SK-N-SH (cell line): ENCODE measurements around the gene CHRM4. TPM values are rescaled to one million over a fixed set of nuclear protein-coding genes. Genes with fewer than 3 reads are reported as not detected.

Experiments used
- CTCF ChIA-PET: fragments of 300-600, 350-600 bp; formaldehyde crosslinking; extraction: SDS; loops from one replicate; lab custom pipeline; 2021; lab: Yijun Ruan, JAX
- POLR2A ChIA-PET: fragments of 350-600 bp; sonication (Branson Sonifier 250); formaldehyde crosslinking; extraction: SDS; loops from one replicate; lab custom pipeline; 2020; ENCODE audit warnings: antibody characterized with exemption, inconsistent platforms; lab: Yijun Ruan, JAX
- DNase-seq: peaks from one replicate; pipeline ENCODE4 v3.0.0; 2012
- H2AFZ ChIP-seq: fragments of 200-600 bp; sonication (generic); 2 replicates; pipeline ENCODE4 v1.8.1; 2016; ENCODE audit warnings: antibody characterized with exemption, mild to moderate bottlenecking, low read depth
- H3F3A ChIP-seq: fragments of 200-600 bp; sonication (generic); replicated peaks from 2 replicates; pipeline ENCODE3; 2016; ENCODE audit warnings: antibody characterized with exemption, mild to moderate bottlenecking; ENCODE audit not compliant: insufficient read depth
- H3K27ac ChIP-seq, 2 experiments: fragments of 200-500 bp in 1 of 2; fragments of 200-600 bp in 1 of 2; sonication (Bioruptor generic) in 1 of 2; sonication (generic), shearing (Covaris generic) in 1 of 2; 2 replicates each; pipeline versions ENCODE4 v1.5.1 to v1.6.1; 2014 to 2016; ENCODE audit warnings: low read depth in 2 of 2, inconsistent platforms in 1 of 2, low read length in 1 of 2, mild to moderate bottlenecking in 1 of 2, mixed read lengths in 1 of 2
- H3K27me3 ChIP-seq: fragments of 200-600 bp; sonication (generic), shearing (Covaris generic); 2 replicates; pipeline ENCODE4 v1.6.1; 2016; ENCODE audit warnings: mixed run types; ENCODE audit not compliant: insufficient read depth
- H3K36me3 ChIP-seq, 2 experiments: fragments of 200-500 bp in 1 of 2; fragments of 200-600 bp in 1 of 2; sonication (Bioruptor generic) in 1 of 2; sonication (generic) in 1 of 2; replicated peaks in 1 of 2; 2 replicates each; pipeline versions ENCODE3 to v1.5.1; 2014 to 2016; ENCODE audit warnings: low read length in 1 of 2, mild to moderate bottlenecking in 1 of 2; ENCODE audit not compliant: insufficient read depth in 2 of 2, control insufficient read depth in 1 of 2
- H3K4me1 ChIP-seq, 2 experiments: fragments of 200-500 bp in 1 of 2; fragments of 200-600 bp in 1 of 2; sonication (Bioruptor generic) in 1 of 2; sonication (generic), shearing (Covaris generic) in 1 of 2; 2 replicates each; pipeline versions ENCODE4 v1.5.1 to v1.6.1; 2014 to 2016; ENCODE audit warnings: low read depth in 1 of 2, low read length in 1 of 2, mixed run types in 1 of 2; ENCODE audit not compliant: insufficient read depth in 2 of 2, control insufficient read depth in 1 of 2
- H3K4me2 ChIP-seq: fragments of 200-600 bp; sonication (generic), shearing (Covaris generic); 2 replicates; pipeline ENCODE4 v1.6.1; 2017; ENCODE audit warnings: mixed run types
- H3K4me3 ChIP-seq, 2 experiments: fragments of 200-500 bp in 1 of 2; fragments of 200-600 bp in 1 of 2; sonication (Bioruptor generic) in 1 of 2; sonication (generic), shearing (Covaris generic) in 1 of 2; 2 replicates each; pipeline versions ENCODE4 v1.5.1 to v1.8.1; 2014 to 2016; ENCODE audit warnings: low read depth in 2 of 2, inconsistent platforms in 1 of 2, low read length in 1 of 2, mild to moderate bottlenecking in 1 of 2, mixed read lengths in 1 of 2, moderate library complexity in 1 of 2
- H3K79me2 ChIP-seq: fragments of 200-600 bp; sonication (generic); 2 replicates; pipeline ENCODE4 v1.8.1; 2017; ENCODE audit warnings: mild to moderate bottlenecking; ENCODE audit not compliant: insufficient read depth
- H3K9ac ChIP-seq: fragments of 200-600 bp; sonication (generic); 2 replicates; pipeline ENCODE4 v1.6.1; 2017; ENCODE audit warnings: mixed run types
- H3K9me2 ChIP-seq: fragments of 200-600 bp; sonication (generic); 2 replicates; pipeline ENCODE4 v1.6.1; 2017; ENCODE audit warnings: mixed run types
- H3K9me3 ChIP-seq: fragments of 200-600 bp; sonication (generic); 2 replicates; pipeline ENCODE4 v1.6.1; 2017; ENCODE audit warnings: mixed run types, mild to moderate bottlenecking, moderate library complexity
- H4K20me1 ChIP-seq: fragments of 200-600 bp; sonication (generic); 2 replicates; pipeline ENCODE4 v1.6.1; 2017; ENCODE audit warnings: mild to moderate bottlenecking, mixed run types; ENCODE audit not compliant: insufficient read depth
- FOSL2 ChIP-seq: IDR thresholded peaks from 2 replicates; pipeline ENCODE4 v1.4.0; 2012; ENCODE audit warnings: low read depth, mild to moderate bottlenecking, moderate library complexity, borderline replicate concordance
- NFIC ChIP-seq: IDR thresholded peaks from 2 replicates; pipeline ENCODE4 v1.4.0; 2012; ENCODE audit warnings: borderline replicate concordance
- RFX5 ChIP-seq: IDR thresholded peaks from 2 replicates; pipeline ENCODE4 v1.6.1; 2012; ENCODE audit warnings: mild to moderate bottlenecking, improper control_type of control experiment, low read length
- RXRA ChIP-seq: IDR thresholded peaks from 2 replicates; pipeline ENCODE4 v1.4.0; 2012; ENCODE audit warnings: low read depth, mild to moderate bottlenecking, borderline replicate concordance
- TEAD4 ChIP-seq: IDR thresholded peaks from 2 replicates; pipeline ENCODE4 v1.4.0; 2012; ENCODE audit warnings: mild to moderate bottlenecking, borderline replicate concordance; ENCODE audit not compliant: insufficient read depth
- YY1 ChIP-seq: IDR thresholded peaks from 2 replicates; pipeline ENCODE4 v1.4.0; 2012; ENCODE audit warnings: low read depth, mild to moderate bottlenecking
- WGBS: methylation state at CpG from one replicate; pipeline ENCODE4 v1.1.6; 2017; ENCODE audit warnings: low lambda C conversion rate; 5-methylcytosine and 5-hydroxymethylcytosine counted together
- polyA plus RNA-seq, 3 experiments: library from polyadenylated mRNA; depleted of rRNA; stranded (reverse); fragments of >200 nt; gene quantifications; 2 replicates each; pipeline ENCODE4 v1.2.3, GENCODE V29; 2012
- TF ChIP-seq, protein P1 (sequence below): IDR thresholded peaks from 2 replicates; pipeline ENCODE4 v1.6.1; 2012; ENCODE audit warnings: mild to moderate bottlenecking, low read depth, low read length, moderate library complexity
- TF ChIP-seq, protein P2 (sequence below): fragments of 150-350 bp; IDR thresholded peaks from 2 replicates; pipeline ENCODE4 v1.6.1; 2016; ENCODE audit warnings: mild to moderate bottlenecking, low read depth, low read length

Gene CHRM4
- polyA plus RNA-seq, 1 of the 3 experiments (the other 2 are of a cell fraction), result 0.26 TPM

DNA sequence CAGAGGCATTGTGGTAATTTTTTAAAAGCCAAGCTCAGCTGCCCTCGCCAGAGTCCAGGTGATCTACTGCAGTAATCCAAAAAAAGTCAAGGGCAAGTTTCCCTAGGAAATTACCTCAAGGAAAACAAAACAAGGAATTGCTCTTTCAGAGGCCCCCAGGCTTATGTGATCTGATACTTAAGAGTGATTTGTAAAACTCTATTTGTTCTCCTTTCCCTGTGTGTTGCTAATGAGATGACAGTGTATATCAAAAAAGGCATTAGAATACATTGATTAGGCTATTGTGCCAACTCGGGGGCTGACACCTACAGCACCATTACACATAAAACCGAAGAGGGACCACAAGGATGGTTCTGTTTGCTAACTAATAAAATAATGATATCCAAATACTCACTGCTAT, 44.5 kb upstream of the CHRM4 start:
- no peak overlapping the region for H3K4me2 ChIP-seq
- H3K9me2 ChIP-seq, result no peaks in the 10 kb centered on the region
- H3K36me3 ChIP-seq, result peaks cover 32 to 34% of the 10 kb centered on the region in 2 experiments
- WGBS, result 90% methylated on average over 3 of the region's 3 CpGs
- H2AFZ ChIP-seq, result no peak overlapping the region
- peaks cover 0 to 20% of the 10 kb centered on the region in 2 experiments; a peak in 1 of 4 replicates for H3K4me1 ChIP-seq
- POLR2A ChIA-PET, result no interaction called here
- CTCF ChIA-PET, result interaction anchor here (1.0 to 5.1 kb wide), 4 partner anchors 14 to 53 kb away, joined by 3 to 25 read pairs (median 4); no protein-coding TSS in a partner anchor
- H3K27me3 ChIP-seq, result no peaks in the 10 kb centered on the region
- no peaks in the 10 kb centered on the region for H4K20me1 ChIP-seq
- H3K4me3 ChIP-seq, result no peak overlapping the region
- H3K9me3 ChIP-seq, result no peaks in the 10 kb centered on the region
- H3F3A ChIP-seq, result no peaks in the 10 kb centered on the region
- H3K79me2 ChIP-seq, result no peaks in the 10 kb centered on the region
- DNase-seq, result no peak
- TF ChIP-seq, protein P1, sequence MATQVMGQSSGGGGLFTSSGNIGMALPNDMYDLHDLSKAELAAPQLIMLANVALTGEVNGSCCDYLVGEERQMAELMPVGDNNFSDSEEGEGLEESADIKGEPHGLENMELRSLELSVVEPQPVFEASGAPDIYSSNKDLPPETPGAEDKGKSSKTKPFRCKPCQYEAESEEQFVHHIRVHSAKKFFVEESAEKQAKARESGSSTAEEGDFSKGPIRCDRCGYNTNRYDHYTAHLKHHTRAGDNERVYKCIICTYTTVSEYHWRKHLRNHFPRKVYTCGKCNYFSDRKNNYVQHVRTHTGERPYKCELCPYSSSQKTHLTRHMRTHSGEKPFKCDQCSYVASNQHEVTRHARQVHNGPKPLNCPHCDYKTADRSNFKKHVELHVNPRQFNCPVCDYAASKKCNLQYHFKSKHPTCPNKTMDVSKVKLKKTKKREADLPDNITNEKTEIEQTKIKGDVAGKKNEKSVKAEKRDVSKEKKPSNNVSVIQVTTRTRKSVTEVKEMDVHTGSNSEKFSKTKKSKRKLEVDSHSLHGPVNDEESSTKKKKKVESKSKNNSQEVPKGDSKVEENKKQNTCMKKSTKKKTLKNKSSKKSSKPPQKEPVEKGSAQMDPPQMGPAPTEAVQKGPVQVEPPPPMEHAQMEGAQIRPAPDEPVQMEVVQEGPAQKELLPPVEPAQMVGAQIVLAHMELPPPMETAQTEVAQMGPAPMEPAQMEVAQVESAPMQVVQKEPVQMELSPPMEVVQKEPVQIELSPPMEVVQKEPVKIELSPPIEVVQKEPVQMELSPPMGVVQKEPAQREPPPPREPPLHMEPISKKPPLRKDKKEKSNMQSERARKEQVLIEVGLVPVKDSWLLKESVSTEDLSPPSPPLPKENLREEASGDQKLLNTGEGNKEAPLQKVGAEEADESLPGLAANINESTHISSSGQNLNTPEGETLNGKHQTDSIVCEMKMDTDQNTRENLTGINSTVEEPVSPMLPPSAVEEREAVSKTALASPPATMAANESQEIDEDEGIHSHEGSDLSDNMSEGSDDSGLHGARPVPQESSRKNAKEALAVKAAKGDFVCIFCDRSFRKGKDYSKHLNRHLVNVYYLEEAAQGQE, result no peak
- H3K9ac ChIP-seq, result no peak overlapping the region
- H3K27ac ChIP-seq, result no peak overlapping the region

DNA sequence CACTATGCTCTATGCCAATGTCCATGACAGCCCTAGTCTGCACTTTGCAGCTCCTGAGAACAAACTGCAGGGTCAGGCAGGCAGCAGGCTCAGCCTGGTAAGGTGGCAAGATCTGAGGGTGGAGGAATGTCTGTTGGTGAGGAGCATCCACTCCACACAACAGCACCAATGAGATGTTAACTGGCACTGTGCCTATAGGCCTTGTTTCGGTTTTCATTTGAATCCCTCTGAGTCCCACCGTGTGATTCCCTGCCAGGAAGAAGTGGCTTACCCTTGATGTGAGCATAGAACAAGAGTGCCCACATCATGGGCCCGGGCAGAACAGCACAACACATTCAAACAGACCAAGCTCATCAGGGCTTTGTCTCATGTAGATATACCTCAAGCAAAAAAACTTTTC, 44.1 kb upstream of the CHRM4 start:
- Histone ChIP-seq H4K20me1 (no peaks in the 10 kb centered on the region), H3K4me1 (peaks cover 0 to 20% of the 10 kb centered on the region in 2 experiments; a peak in 1 of 4 replicates), H3K79me2 (no peaks in the 10 kb centered on the region), H3K27ac (no peak overlapping the region), H3K9me3 (no peaks in the 10 kb centered on the region), H3K9me2 (no peaks in the 10 kb centered on the region), H2AFZ (no peak overlapping the region), H3K9ac (no peak overlapping the region), H3F3A (no peaks in the 10 kb centered on the region), H3K27me3 (no peaks in the 10 kb centered on the region), H3K4me2 (no peak overlapping the region), H3K4me3 (no peak overlapping the region), H3K36me3 (peaks cover 37% of the 10 kb centered on the region in 2 experiments)
- TF ChIP-seq YY1 (no peak), NFIC (no peak), RFX5 (no peak), FOSL2 (no peak), TEAD4 (no peak), RXRA (no peak)
- TF ChIP-seq, protein P1, result no peak
- TF ChIP-seq, protein P2, sequence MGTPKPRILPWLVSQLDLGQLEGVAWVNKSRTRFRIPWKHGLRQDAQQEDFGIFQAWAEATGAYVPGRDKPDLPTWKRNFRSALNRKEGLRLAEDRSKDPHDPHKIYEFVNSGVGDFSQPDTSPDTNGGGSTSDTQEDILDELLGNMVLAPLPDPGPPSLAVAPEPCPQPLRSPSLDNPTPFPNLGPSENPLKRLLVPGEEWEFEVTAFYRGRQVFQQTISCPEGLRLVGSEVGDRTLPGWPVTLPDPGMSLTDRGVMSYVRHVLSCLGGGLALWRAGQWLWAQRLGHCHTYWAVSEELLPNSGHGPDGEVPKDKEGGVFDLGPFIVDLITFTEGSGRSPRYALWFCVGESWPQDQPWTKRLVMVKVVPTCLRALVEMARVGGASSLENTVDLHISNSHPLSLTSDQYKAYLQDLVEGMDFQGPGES, result no peak
- WGBS, result 93% methylated on average over 2 of the region's 3 CpGs
- ChIA-PET POLR2A (no interaction called here), CTCF (interaction anchor here (0.7 to 5.1 kb wide), 3 partner anchors 25 to 47 kb away, joined by 3 to 25 read pairs (median 3); no protein-coding TSS in a partner anchor)
- no peak for DNase-seq
